Natural killer cell (primary cell): ENCODE results near the gene STARD10. TPM values are rescaled to one million over a fixed set of nuclear protein-coding genes. Genes with fewer than 3 reads are reported as not detected.
A peak's percentile ranks its signal among the peaks of the same experiment; 100 is the strongest.

Experiments
- ATAC-seq, 3 donors: fragments of 150-1000 bp in 2 of 3; fragments of 200-7000 bp in 1 of 3; cut with Tn5 transposase; 1 replicate in 1 of 3; 2 replicates in 2 of 3; pipeline ENCODE4 v1.10.0; 2021; ENCODE audit warnings: mild to moderate bottlenecking in 2 of 3, moderate library complexity in 2 of 3
- DNase-seq, 2 donors: peaks; one replicate each; pipeline versions ENCODE4 v3.0.0 to v3.0.0-alpha.2; 2013 to 2021; ENCODE audit warnings: mixed read lengths in 1 of 2
- H3K27ac ChIP-seq: one replicate; pipeline ENCODE4 v1.5.1; 2013; ENCODE audit warnings: mild to moderate bottlenecking, low read length
- H3K27me3 ChIP-seq: one replicate; pipeline ENCODE4 v1.6.1; 2013; ENCODE audit warnings: low read length; ENCODE audit not compliant: control insufficient read depth, insufficient read depth
- H3K36me3 ChIP-seq: one replicate; pipeline ENCODE4 v1.6.1; 2013; ENCODE audit warnings: low read length; ENCODE audit not compliant: control insufficient read depth, insufficient read depth
- H3K4me1 ChIP-seq: one replicate; pipeline ENCODE4 v1.6.1; 2013; ENCODE audit warnings: low read length; ENCODE audit not compliant: control insufficient read depth, insufficient read depth
- H3K4me3 ChIP-seq: one replicate; pipeline ENCODE4 v1.5.1; 2013; ENCODE audit warnings: low read length
- H3K9me3 ChIP-seq: one replicate; pipeline ENCODE4 v1.6.1; 2013; ENCODE audit warnings: low read length; ENCODE audit not compliant: control insufficient read depth, insufficient read depth
- H3K27ac Mint-ChIP-seq, 2 donors: one replicate each; pipeline ENCODE4 v1.8.0; 2022; ENCODE audit warnings: mild to moderate bottlenecking in 2 of 2, mixed read lengths in 2 of 2, moderate library complexity in 1 of 2
- H3K27me3 Mint-ChIP-seq, 2 donors: one replicate each; pipeline ENCODE4 v1.8.0; 2022; ENCODE audit warnings: low read depth in 2 of 2, mixed read lengths in 2 of 2
- H3K36me3 Mint-ChIP-seq: one replicate; pipeline ENCODE4 v1.8.0; 2022; ENCODE audit warnings: mixed read lengths
- H3K4me1 Mint-ChIP-seq, 2 donors: one replicate each; pipeline ENCODE4 v1.8.0; 2022; ENCODE audit warnings: mixed read lengths in 2 of 2
- H3K4me3 Mint-ChIP-seq: one replicate; pipeline ENCODE4 v1.8.0; 2022; ENCODE audit warnings: mild to moderate bottlenecking, moderate library complexity, mixed read lengths
- H3K9me3 Mint-ChIP-seq, 2 donors: one replicate each; pipeline ENCODE4 v1.8.0; 2022; ENCODE audit warnings: mixed read lengths in 2 of 2
- CTCF ChIP-seq: fragments of 200-600 bp; IDR thresholded peaks from one replicate; pipeline ENCODE4 v1.8.0; 2022; ENCODE audit warnings: antibody characterized with exemption
- WGBS: methylation state at CpG from one replicate; pipeline ENCODE4 v1.1.7; 2013; ENCODE audit warnings: missing lambda C conversion rate; ENCODE audit not compliant: insufficient coverage; 5-methylcytosine and 5-hydroxymethylcytosine counted together
- intact Hi-C: fragments of 100-400 bp; cut with micrococcal nuclease; formaldehyde crosslinking; loops from one replicate; pipeline ENCODE4 v1.14.2; 2022
- total RNA-seq, 4 donors: library from RNA; stranded (reverse); fragments of 120-200 nt in 1 of 4; gene quantifications; one replicate each; pipeline versions ENCODE4 v1.2.3 to v1.2.4, GENCODE V29; 2013 to 2022

STARD10 gene
- total RNA-seq, 3 donors from 2014 or later (not counting 1 experiment from before 2014, with no cell fraction given) = 10.9 to 17.3 (median 11.7) TPM

GRCh38 chr11:72721689-72722049, 72.2 kb downstream of the STARD10 start:
- peak overlapping the region; percentile 81 for H3K4me3 Mint-ChIP-seq
- H3K4me3 ChIP-seq = peak overlapping the region; percentile 43
- intact Hi-C loops = loop anchor here (1.0 to 5.0 kb wide), 3 partner anchors 15 to 421 kb away; partner anchors contain the start of gene FCHSD2
- peak overlapping the region; percentile 93 to 94 for H3K27ac Mint-ChIP-seq
- H3K4me1 Mint-ChIP-seq = peaks cover 68 to 73% of the 10 kb centered on the region in 2 donors
- peaks cover 82% of the 10 kb centered on the region for H3K4me1 ChIP-seq
- H3K9me3 Mint-ChIP-seq = no peaks in the 10 kb centered on the region
- peaks cover 42% of the 10 kb centered on the region for H3K36me3 ChIP-seq
- ATAC-seq = peak; percentile 62 to 82 (median 72)
- H3K36me3 Mint-ChIP-seq = no peaks in the 10 kb centered on the region
- WGBS = 2% methylated on average over 13 of the region's 13 CpGs
- no peak for TF ChIP-seq CTCF
- no peaks in the 10 kb centered on the region for H3K9me3 ChIP-seq
- peak overlapping the region; percentile 83 for H3K27ac ChIP-seq
- no peaks in the 10 kb centered on the region for H3K27me3 ChIP-seq
- DNase-seq = peak; percentile 73
- no peaks in the 10 kb centered on the region for H3K27me3 Mint-ChIP-seq

GRCh38 chr11:72721276-72721675, 72.6 kb downstream of the STARD10 start:
- H3K27ac ChIP-seq = peak overlapping the region; percentile 83
- no peaks in the 10 kb centered on the region for H3K9me3 ChIP-seq
- H3K4me3 ChIP-seq = peak overlapping the region; percentile 43
- no peak for TF ChIP-seq CTCF
- Mint-ChIP-seq H3K36me3 (no peaks in the 10 kb centered on the region), H3K27me3 (no peaks in the 10 kb centered on the region), H3K9me3 (no peaks in the 10 kb centered on the region), H3K4me3 (peak overlapping the region; percentile 81), H3K27ac (peak overlapping the region; percentile 93 to 94), H3K4me1 (peaks cover 68 to 74% of the 10 kb centered on the region in 2 donors)
- H3K36me3 ChIP-seq = peaks cover 41% of the 10 kb centered on the region
- intact Hi-C loops = loop anchor here (5.0 kb wide), 1 partner anchor 421 kb away; the partner anchor contains the start of gene FCHSD2
- no peaks in the 10 kb centered on the region for H3K27me3 ChIP-seq
- DNase-seq (no peak), ATAC-seq (no peak)
- H3K4me1 ChIP-seq = peaks cover 82% of the 10 kb centered on the region
- WGBS = 27% methylated on average over 2 of the region's 3 CpGs

DNA sequence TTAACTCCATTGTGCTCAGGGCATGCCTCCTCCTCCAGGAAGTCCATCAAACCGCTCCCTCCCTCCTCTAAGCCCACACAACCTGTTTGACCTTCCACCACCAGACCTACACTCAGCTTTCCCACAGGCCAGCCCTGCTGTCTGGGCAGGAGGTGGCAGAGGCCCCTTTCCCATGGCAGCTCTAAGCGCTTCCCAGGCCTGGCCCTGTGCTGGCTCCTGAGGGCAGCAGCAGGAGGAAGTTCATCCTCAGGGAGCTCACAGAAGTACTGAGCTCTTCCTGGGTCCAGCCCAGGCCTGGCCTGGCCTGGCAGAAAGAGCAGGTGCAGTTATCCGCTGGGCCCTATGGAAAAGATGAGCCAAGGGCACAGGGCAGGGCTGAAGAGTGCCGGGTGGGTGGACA, 73.1 kb downstream of the STARD10 start:
- no peak for ATAC-seq
- Histone ChIP-seq H3K4me3 (no peak overlapping the region), H3K36me3 (peaks cover 39% of the 10 kb centered on the region), H3K27ac (peak overlapping the region; percentile 83), H3K27me3 (no peaks in the 10 kb centered on the region), H3K4me1 (peaks cover 80% of the 10 kb centered on the region), H3K9me3 (no peaks in the 10 kb centered on the region)
- peak overlapping the region; percentile 93 to 94 for H3K27ac Mint-ChIP-seq
- H3K4me3 Mint-ChIP-seq = peak overlapping the region; percentile 81
- H3K27me3 Mint-ChIP-seq = no peaks in the 10 kb centered on the region
- no peaks in the 10 kb centered on the region for H3K36me3 Mint-ChIP-seq
- no peak for DNase-seq
- no peak for TF ChIP-seq CTCF
- no peaks in the 10 kb centered on the region for H3K9me3 Mint-ChIP-seq
- peaks cover 68 to 74% of the 10 kb centered on the region in 2 donors for H3K4me1 Mint-ChIP-seq
- WGBS = 80% methylated on average over 4 of the region's 4 CpGs
- intact Hi-C loops = loop anchor here (5.0 kb wide), 1 partner anchor 422 kb away; the partner anchor contains the start of gene FCHSD2

DNA sequence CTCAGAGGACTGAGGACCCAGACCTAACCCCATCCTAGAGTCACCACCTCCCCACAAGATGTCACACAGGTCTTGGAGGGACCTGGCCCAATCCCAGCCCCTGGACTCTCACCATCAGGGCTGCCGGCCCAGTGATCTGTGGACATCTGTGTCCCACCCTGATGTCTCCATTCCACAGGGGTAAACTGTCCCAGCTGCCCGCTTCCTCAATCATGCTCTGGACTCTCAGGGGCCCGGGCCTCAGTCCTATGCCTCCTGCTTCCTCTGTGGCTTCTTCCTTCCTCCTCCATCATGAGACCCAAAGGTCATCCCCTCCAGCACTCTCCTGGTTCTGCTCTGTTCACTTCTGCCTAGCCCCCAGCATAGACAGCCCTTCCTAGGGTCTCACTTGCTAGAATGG, 73.8 kb downstream of the STARD10 start:
- H3K4me3 Mint-ChIP-seq = peak overlapping the region; percentile 81
- Histone ChIP-seq H3K4me3 (no peak overlapping the region), H3K27me3 (no peaks in the 10 kb centered on the region), H3K9me3 (no peaks in the 10 kb centered on the region), H3K4me1 (peaks cover 78% of the 10 kb centered on the region), H3K36me3 (peaks cover 34% of the 10 kb centered on the region), H3K27ac (peak overlapping the region; percentile 83)
- no peak for TF ChIP-seq CTCF
- H3K9me3 Mint-ChIP-seq = no peaks in the 10 kb centered on the region
- ATAC-seq = no peak
- no peaks in the 10 kb centered on the region for H3K36me3 Mint-ChIP-seq
- H3K4me1 Mint-ChIP-seq = peaks cover 67 to 72% of the 10 kb centered on the region in 2 donors
- DNase-seq = no peak
- peak overlapping the region; percentile 93 to 94 for H3K27ac Mint-ChIP-seq
- intact Hi-C loops = loop anchor here (5.0 kb wide), 1 partner anchor 422 kb away; the partner anchor contains the start of gene FCHSD2
- H3K27me3 Mint-ChIP-seq = no peaks in the 10 kb centered on the region
- 47% methylated on average over 3 of the region's 3 CpGs for WGBS
